GM21447 (cell line): ENCODE data around the gene S100A2.
"Not testable (repeated sequence)": the region's sequence is repeated elsewhere in the genome, so short reads cannot be mapped to it uniquely, and the experiment has no call there.

Experiments used
- ATAC-seq: cut with Tn5 transposase; IDR thresholded peaks from one replicate; pipeline ENCODE4 v1.9.1; 2021; ENCODE audit not compliant: unreplicated experiment

S100A2 gene

GRCh38 chr1:153534226-153534924 lies 31.3 kb downstream of the S100A2 start:
- no peak for ATAC-seq

- no peak for ATAC-seq
Observed at GRCh38 chr1:153533689-153534201, 31.9 kb downstream of the S100A2 start.

- ATAC-seq: no peak
Observed at GRCh38 chr1:153532769-153533599, 32.7 kb downstream of the S100A2 start.

GRCh38 chr1:153532181-153532580 lies 33.5 kb downstream of the S100A2 start:
- no peak for ATAC-seq

- no peak for ATAC-seq
Observed at GRCh38 chr1:153531638-153532037, 34.0 kb downstream of the S100A2 start.

GRCh38 chr1:153527683-153528040 lies 38.0 kb downstream of the S100A2 start:
- ATAC-seq: no peak

GRCh38 chr1:153527023-153527682 lies 38.5 kb downstream of the S100A2 start:
- no peak for ATAC-seq

GRCh38 chr1:153526132-153526543 lies 39.5 kb downstream of the S100A2 start:
- no peak for ATAC-seq

GRCh38 chr1:153525088-153525728 lies 40.4 kb downstream of the S100A2 start:
- ATAC-seq: no peak

GRCh38 chr1:153522353-153523048 lies 43.1 kb downstream of the S100A2 start:
- ATAC-seq: not testable (repeated sequence)

GRCh38 chr1:153521808-153522207 lies 43.8 kb downstream of the S100A2 start:
- ATAC-seq: not testable (repeated sequence)

GRCh38 chr1:153520818-153521476 lies 44.7 kb downstream of the S100A2 start:
- ATAC-seq: no peak

GRCh38 chr1:153520137-153520691 lies 45.4 kb downstream of the S100A2 start:
- ATAC-seq: not testable (repeated sequence)

- ATAC-seq: no peak
Observed at GRCh38 chr1:153519242-153519641, 46.4 kb downstream of the S100A2 start.

- ATAC-seq: no peak
Observed at GRCh38 chr1:153515504-153516394, 49.9 kb downstream of the S100A2 start.

- no peak for ATAC-seq
Observed at GRCh38 chr1:153513666-153514065, 52.0 kb downstream of the S100A2 start.

- no peak for ATAC-seq
Observed at GRCh38 chr1:153513023-153513422, 52.6 kb downstream of the S100A2 start.
